Upper lobe of left lung (tissue), 4 donors: ENCODE measurements around the gene PKHD1.

ENCODE experiments used
- POLR2A ChIP-seq, 4 donors: fragments of 450-650 bp; IDR thresholded peaks; one replicate each; pipeline ENCODE4 v1.5.1; 2016 to 2017; ENCODE audit warnings: antibody characterized with exemption in 4 of 4, mild to moderate bottlenecking in 2 of 4
- POLR2AphosphoS5 ChIP-seq, 2 donors: sonication (generic); formaldehyde crosslinking; IDR thresholded peaks; one replicate each; pipeline ENCODE4 v1.5.1; 2017; ENCODE audit warnings: antibody characterized with exemption in 2 of 2

GRCh38 chr6:51959744-51960383 lies 127.5 kb downstream of the PKHD1 start:
- TF ChIP-seq POLR2AphosphoS5 (IDR thresholded peaks at IDR 0.05) (no peak), POLR2A (IDR thresholded peaks at IDR 0.05) (no peak)
